ENCODE data around the gene TRIM75.

The TRIM75 gene

GRCh38 chr4:165053645-165054044 lies at the start of gene TRIM75:
TRIM75 (plus strand) TSS chr4:165053866; CDS start chr4:165059148, 5,282 bp downstream.
- Histone ChIP-seq H3K9me3 (ENCODE audit: severe bottlenecking) (no peaks in the 10 kb centered on the region), H3K4me3 (ENCODE audit: low read depth, low read length) (no peak within 1 kb of the TSS), H3K27me3 (ENCODE audit: insufficient read depth, low read depth, severe bottlenecking) (no peaks in the 10 kb centered on the region), H3K36me3 (no peaks in the 10 kb centered on the region), H3K27ac (no peak within 1 kb of the TSS)
- no peak for TF ChIP-seq CTCF (IDR thresholded peaks at IDR 0.05; ENCODE audit: low read depth, low read length)
- no peak for DNase-seq

GRCh38 chr4:165005352-165005925 lies 48.2 kb upstream of the TRIM75 start:
- peak overlapping the region; percentile 0; the same call in 1 of the 2 replicates for H3K27ac ChIP-seq
- no peak overlapping the region for H3K4me3 ChIP-seq (ENCODE audit: low read depth, low read length)
- no peaks in the 10 kb centered on the region for H3K9me3 ChIP-seq (ENCODE audit: severe bottlenecking)
- no peak for TF ChIP-seq CTCF (IDR thresholded peaks at IDR 0.05; ENCODE audit: low read depth, low read length)
- no peaks in the 10 kb centered on the region for H3K36me3 ChIP-seq
- no peaks in the 10 kb centered on the region for H3K27me3 ChIP-seq (ENCODE audit: insufficient read depth, low read depth, severe bottlenecking)
- peak; percentile 51 for DNase-seq

GRCh38 chr4:165006456-165006855 lies 47.2 kb upstream of the TRIM75 start:
- Histone ChIP-seq H3K9me3 (ENCODE audit: severe bottlenecking) (no peaks in the 10 kb centered on the region), H3K36me3 (no peaks in the 10 kb centered on the region), H3K4me3 (ENCODE audit: low read depth, low read length) (no peak overlapping the region), H3K27ac (no peak overlapping the region), H3K27me3 (ENCODE audit: insufficient read depth, low read depth, severe bottlenecking) (no peaks in the 10 kb centered on the region)
- DNase-seq: no peak
- no peak for TF ChIP-seq CTCF (IDR thresholded peaks at IDR 0.05; ENCODE audit: low read depth, low read length)

- Histone ChIP-seq H3K27me3 (ENCODE audit: insufficient read depth, low read depth, severe bottlenecking) (no peaks in the 10 kb centered on the region), H3K27ac (no peak overlapping the region), H3K4me3 (ENCODE audit: low read depth, low read length) (no peak overlapping the region), H3K9me3 (ENCODE audit: severe bottlenecking) (no peaks in the 10 kb centered on the region), H3K36me3 (no peaks in the 10 kb centered on the region)
- no peak for TF ChIP-seq CTCF (IDR thresholded peaks at IDR 0.05; ENCODE audit: low read depth, low read length)
- DNase-seq: no peak
These were observed 46.8 kb upstream of the TRIM75 start for GRCh38 chr4:165006886-165007285.

- TF ChIP-seq CTCF (IDR thresholded peaks at IDR 0.05; ENCODE audit: low read depth, low read length): no peak
- no peak for DNase-seq
- Histone ChIP-seq H3K27me3 (ENCODE audit: insufficient read depth, low read depth, severe bottlenecking) (no peaks in the 10 kb centered on the region), H3K27ac (no peak overlapping the region), H3K9me3 (ENCODE audit: severe bottlenecking) (no peaks in the 10 kb centered on the region), H3K4me3 (ENCODE audit: low read depth, low read length) (no peak overlapping the region), H3K36me3 (no peaks in the 10 kb centered on the region)
These were observed 44.0 kb upstream of the TRIM75 start for GRCh38 chr4:165009493-165010227.
